Suprapubic skin (tissue), 4 donors: ENCODE data around the gene SRGAP1. TPM values are rescaled to one million over a fixed set of nuclear protein-coding genes. Genes with fewer than 3 reads are reported as not detected.
"Not testable (repeated sequence)": the region's sequence is repeated elsewhere in the genome, so short reads cannot be mapped to it uniquely, and the experiment has no call there.

Source experiments
- DNase-seq, 2 donors: peaks; one replicate each; pipeline ENCODE4 v3.0.0-alpha.2; 2019; ENCODE audit warnings: low spot score in 2 of 2
- H3K27ac ChIP-seq: fragments of 200-600 bp; sonication (generic); one replicate; pipeline ENCODE4 v1.5.1; 2019
- H3K27me3 ChIP-seq: fragments of 200-600 bp; sonication (generic); one replicate; pipeline ENCODE4 v1.5.1; 2019
- H3K36me3 ChIP-seq: fragments of 200-600 bp; sonication (generic); one replicate; pipeline ENCODE4 v1.5.1; 2019
- H3K4me1 ChIP-seq: fragments of 200-600 bp; sonication (generic); one replicate; pipeline ENCODE4 v1.5.1; 2019
- H3K4me3 ChIP-seq: fragments of 200-600 bp; sonication (generic); one replicate; pipeline ENCODE4 v1.5.1; 2019; ENCODE audit warnings: mild to moderate bottlenecking
- H3K9me3 ChIP-seq: fragments of 200-600 bp; sonication (generic); one replicate; pipeline ENCODE4 v1.5.1; 2019
- CTCF ChIP-seq, 2 donors: fragments of 200-600 bp in 1 of 2; fragments of 450-650 bp in 1 of 2; sonication (generic) in 1 of 2; IDR thresholded peaks; one replicate each; pipeline ENCODE4 v1.5.1; 2016 to 2019; ENCODE audit warnings: antibody characterized with exemption in 2 of 2, mild to moderate bottlenecking in 1 of 2, moderate library complexity in 1 of 2
- EP300 ChIP-seq: sonication (generic); formaldehyde crosslinking; IDR thresholded peaks from one replicate; pipeline ENCODE4 v1.6.1; 2017; ENCODE audit warnings: antibody characterized with exemption
- POLR2A ChIP-seq, 2 donors: fragments of 450-650 bp; IDR thresholded peaks; one replicate each; pipeline ENCODE4 v1.6.1; 2017; ENCODE audit warnings: antibody characterized with exemption in 2 of 2, mild to moderate bottlenecking in 2 of 2, moderate library complexity in 2 of 2
- POLR2AphosphoS5 ChIP-seq, 3 donors: sonication (generic); formaldehyde crosslinking; IDR thresholded peaks; one replicate each; pipeline ENCODE4 v1.6.1; 2017; ENCODE audit warnings: antibody characterized with exemption in 3 of 3
- whole genome bisulfite sequencing: methylation state at CpG from one replicate; pipeline ENCODE4 v1.1.5; 2018; 5-methylcytosine and 5-hydroxymethylcytosine counted together
- total RNA-seq, 4 donors: library from RNA; depleted of rRNA; stranded (reverse); fragments of >200 nt; gene quantifications; one replicate each; pipeline ENCODE4 v1.1.0, GENCODE V29; 2016

SRGAP1 gene
- total RNA-seq, 4 donors from 2014 or later: 8.4 to 10.9 (median 9.8) TPM

- WGBS: 95% methylated on average over 2 of the region's 2 CpGs
- Histone ChIP-seq H3K36me3 (no peaks in the 10 kb centered on the region), H3K27me3 (no peaks in the 10 kb centered on the region)
Observed at GRCh38 chr12:64157110-64157509, 312.6 kb downstream of the SRGAP1 start.

GRCh38 chr12:64160021-64160710 lies 315.7 kb downstream of the SRGAP1 start:
- Histone ChIP-seq H3K4me1 (no peaks in the 10 kb centered on the region), H3K27me3 (no peaks in the 10 kb centered on the region), H3K36me3 (no peaks in the 10 kb centered on the region), H3K27ac (no peak overlapping the region), H3K4me3 (no peak overlapping the region), H3K9me3 (no peaks in the 10 kb centered on the region)
- DNase-seq: no peak
- 92% methylated on average over 2 of the region's 2 CpGs for WGBS
- no peak for TF ChIP-seq POLR2AphosphoS5 (IDR thresholded peaks at IDR 0.05)
- no peak for TF ChIP-seq EP300
- TF ChIP-seq POLR2A (IDR thresholded peaks at IDR 0.05): no peak
- no peak for TF ChIP-seq CTCF (IDR thresholded peaks at IDR 0.05)

More at GRCh38 chr12:64157110-64157509, 312.6 kb downstream of the SRGAP1 start:
- DNase-seq: no peak
- Histone ChIP-seq H3K4me1 (no peaks in the 10 kb centered on the region), H3K27ac (no peak overlapping the region), H3K4me3 (no peak overlapping the region), H3K9me3 (no peaks in the 10 kb centered on the region)
- TF ChIP-seq POLR2AphosphoS5 (IDR thresholded peaks at IDR 0.05) (no peak), CTCF (IDR thresholded peaks at IDR 0.05) (no peak), POLR2A (IDR thresholded peaks at IDR 0.05) (no peak), EP300 (no peak)

GRCh38 chr12:64160711-64161060 lies 316.2 kb downstream of the SRGAP1 start:
- H3K4me3 ChIP-seq: no peak overlapping the region
- H3K27ac ChIP-seq: no peak overlapping the region
- no peaks in the 10 kb centered on the region for H3K4me1 ChIP-seq
- H3K9me3 ChIP-seq: no peaks in the 10 kb centered on the region
- no peak for TF ChIP-seq POLR2A (IDR thresholded peaks at IDR 0.05)
- no peaks in the 10 kb centered on the region for H3K36me3 ChIP-seq
- no peak for DNase-seq
- H3K27me3 ChIP-seq: no peaks in the 10 kb centered on the region
- WGBS: 53% methylated on average over 2 of the region's 2 CpGs

- H3K27ac ChIP-seq, DNase-seq, H3K27me3 ChIP-seq, H3K9me3 ChIP-seq, H3K4me1 ChIP-seq, H3K4me3 ChIP-seq, H3K36me3 ChIP-seq: not testable (repeated sequence)
- 77% methylated on average over 3 of the region's 3 CpGs for WGBS
Observed at GRCh38 chr12:64166606-64167005, 322.1 kb downstream of the SRGAP1 start.

DNA sequence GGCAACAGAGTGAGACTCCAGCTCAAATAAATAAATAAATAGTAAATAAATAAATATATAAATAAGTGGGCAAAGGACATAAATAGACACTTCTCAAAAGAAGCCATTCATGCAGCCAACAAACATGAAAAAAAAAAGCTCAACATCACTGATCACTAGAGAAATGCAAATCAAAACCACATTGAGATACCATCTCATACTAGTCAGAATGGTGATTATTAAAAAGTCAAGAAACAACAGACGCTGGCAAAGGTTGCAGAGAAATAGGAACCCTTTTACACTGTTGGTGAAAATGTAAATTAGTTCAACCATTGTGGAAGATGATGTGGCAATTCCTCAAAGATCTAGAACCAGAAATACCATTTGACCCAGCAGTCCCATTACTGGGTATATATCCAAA lies 322.5 kb downstream of the SRGAP1 start:
- not testable (repeated sequence) for DNase-seq, H3K9me3 ChIP-seq
- WGBS: 48% methylated on average over 1 of the region's 1 CpG

DNA sequence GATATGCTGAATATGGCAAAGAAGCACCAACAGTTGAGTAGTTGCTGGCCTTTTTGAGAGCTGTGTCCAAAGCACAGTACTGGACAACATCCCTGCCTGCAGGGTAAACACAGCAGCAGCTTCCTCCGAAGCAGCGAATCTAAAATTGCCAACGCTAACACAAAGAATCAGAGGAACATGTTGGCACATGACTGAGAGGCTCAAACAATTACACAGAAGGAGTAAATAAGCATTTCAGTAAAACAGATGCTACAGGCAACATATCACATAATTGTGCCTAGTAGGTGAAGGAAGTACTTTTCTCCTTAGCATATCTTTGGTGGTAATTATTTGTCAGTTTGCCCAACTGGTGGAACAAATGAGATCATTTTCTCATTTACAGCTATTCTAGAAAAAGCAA lies 325.5 kb downstream of the SRGAP1 start:
- Histone ChIP-seq H3K4me3 (no peak overlapping the region), H3K27ac (no peak overlapping the region), H3K36me3 (no peaks in the 10 kb centered on the region), H3K9me3 (no peaks in the 10 kb centered on the region), H3K27me3 (no peaks in the 10 kb centered on the region), H3K4me1 (peaks cover 5% of the 10 kb centered on the region)
- no peak for DNase-seq
- 20% methylated on average over 3 of the region's 3 CpGs for WGBS
- TF ChIP-seq EP300 (no peak), CTCF (IDR thresholded peaks at IDR 0.05) (no peak)

More for the DNA sequence above, 322.5 kb downstream of the SRGAP1 start:
- H3K27ac ChIP-seq, H3K27me3 ChIP-seq, H3K4me1 ChIP-seq, H3K36me3 ChIP-seq, H3K4me3 ChIP-seq: not testable (repeated sequence)

- TF ChIP-seq EP300: no peak
- TF ChIP-seq POLR2A (IDR thresholded peaks at IDR 0.05): no peak
- TF ChIP-seq POLR2AphosphoS5 (IDR thresholded peaks at IDR 0.05): no peak
- no peak for TF ChIP-seq CTCF (IDR thresholded peaks at IDR 0.05)
- DNase-seq: no peak
- 76% methylated on average over 3 of the region's 3 CpGs for WGBS
- Histone ChIP-seq H3K36me3 (no peaks in the 10 kb centered on the region), H3K9me3 (no peaks in the 10 kb centered on the region), H3K4me3 (no peak overlapping the region), H3K27ac (no peak overlapping the region), H3K4me1 (peaks cover 5% of the 10 kb centered on the region), H3K27me3 (no peaks in the 10 kb centered on the region)
Observed at GRCh38 chr12:64170730-64171129, 326.2 kb downstream of the SRGAP1 start.
